ENCODE measurements around the gene GPR17. TPM values are rescaled to one million over a fixed set of nuclear protein-coding genes. Genes with fewer than 3 reads are reported as not detected.

GPR17 gene
- total and polyA plus RNA-seq, 4 donors: 0.03 to 0.14 (median 0.07) TPM; not detected in 1

DNA sequence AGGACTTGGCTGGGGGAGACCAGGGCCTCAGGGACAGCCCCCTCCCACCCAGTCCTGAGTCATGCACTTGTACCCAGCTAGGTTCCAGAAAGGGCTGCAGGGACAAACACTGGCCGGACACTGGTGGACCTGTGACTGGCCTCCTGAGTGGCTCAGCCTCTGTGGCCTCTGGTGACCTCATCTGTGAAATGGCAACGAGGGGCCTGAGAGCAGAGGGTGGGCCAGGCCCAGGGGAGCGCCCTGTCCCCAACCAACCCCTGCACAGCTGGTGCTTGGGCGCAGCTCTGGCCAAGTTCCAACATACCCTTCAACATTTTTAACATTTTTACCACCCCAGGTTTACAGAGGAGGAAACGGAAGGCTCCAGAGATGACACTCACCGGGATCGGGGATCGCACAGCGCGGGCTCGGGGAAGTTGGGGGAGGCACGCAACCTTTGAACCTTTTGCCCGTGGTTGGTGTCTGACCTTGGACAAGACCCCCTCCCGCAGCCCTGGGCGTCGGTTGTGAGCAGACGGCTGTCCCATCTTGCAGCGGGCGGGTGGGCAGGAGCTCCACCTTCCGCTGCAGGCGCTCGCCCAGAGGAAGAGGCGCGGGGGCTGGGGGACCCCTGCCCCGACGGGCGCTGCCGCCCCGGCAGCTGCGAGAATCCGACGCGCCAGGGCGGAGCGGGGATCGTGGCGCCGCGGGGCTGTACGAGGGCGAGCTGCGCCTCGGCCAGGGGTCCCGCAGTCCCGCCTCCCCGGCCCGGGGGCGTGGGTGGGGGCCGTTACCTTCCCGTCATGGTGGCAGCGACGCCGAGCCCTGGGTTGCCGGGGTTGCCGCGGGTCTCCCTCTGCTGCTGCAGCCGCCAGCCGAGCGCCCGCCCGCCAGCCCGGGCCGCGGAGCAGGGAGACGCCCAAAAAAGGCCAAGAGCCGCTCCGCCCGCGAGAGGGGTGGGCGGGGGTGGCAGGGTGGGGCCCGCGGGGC lies 28.6 kb downstream of the GPR17 start:
- WGBS: 3% methylated on average over 72 of the region's 72 CpGs
- peak overlapping the region in 1 of 2 donors; percentile 28 for H3K9ac ChIP-seq (ENCODE audit: low read depth in 1 of 2, low read length in 2 of 2)
- no peaks in the 10 kb centered on the region for H3K27me3 ChIP-seq (ENCODE audit: control insufficient read depth in 4 of 4, insufficient read depth in 4 of 4, low read length in 3 of 4)
- peak in 1 of 2 donors; percentile 10 for TF ChIP-seq RAD21 (IDR thresholded peaks at IDR 0.05)
- TF ChIP-seq, protein P1, sequence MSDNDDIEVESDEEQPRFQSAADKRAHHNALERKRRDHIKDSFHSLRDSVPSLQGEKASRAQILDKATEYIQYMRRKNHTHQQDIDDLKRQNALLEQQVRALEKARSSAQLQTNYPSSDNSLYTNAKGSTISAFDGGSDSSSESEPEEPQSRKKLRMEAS (IDR thresholded peaks at IDR 0.05): no peak
- no peak for TF ChIP-seq GABPA (IDR thresholded peaks at IDR 0.05 in 1 of 2, conservative IDR thresholded peaks at IDR 0.05 in 1 of 2)
- TF ChIP-seq, protein P2, sequence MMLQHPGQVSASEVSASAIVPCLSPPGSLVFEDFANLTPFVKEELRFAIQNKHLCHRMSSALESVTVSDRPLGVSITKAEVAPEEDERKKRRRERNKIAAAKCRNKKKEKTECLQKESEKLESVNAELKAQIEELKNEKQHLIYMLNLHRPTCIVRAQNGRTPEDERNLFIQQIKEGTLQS (IDR thresholded peaks at IDR 0.05): no peak
- TF ChIP-seq HNF4A (conservative IDR thresholded peaks at IDR 0.05): no peak
- TF ChIP-seq RXRA (IDR thresholded peaks at IDR 0.05): peak in 1 of 2 donors; percentile 48
- TF ChIP-seq, protein P3, sequence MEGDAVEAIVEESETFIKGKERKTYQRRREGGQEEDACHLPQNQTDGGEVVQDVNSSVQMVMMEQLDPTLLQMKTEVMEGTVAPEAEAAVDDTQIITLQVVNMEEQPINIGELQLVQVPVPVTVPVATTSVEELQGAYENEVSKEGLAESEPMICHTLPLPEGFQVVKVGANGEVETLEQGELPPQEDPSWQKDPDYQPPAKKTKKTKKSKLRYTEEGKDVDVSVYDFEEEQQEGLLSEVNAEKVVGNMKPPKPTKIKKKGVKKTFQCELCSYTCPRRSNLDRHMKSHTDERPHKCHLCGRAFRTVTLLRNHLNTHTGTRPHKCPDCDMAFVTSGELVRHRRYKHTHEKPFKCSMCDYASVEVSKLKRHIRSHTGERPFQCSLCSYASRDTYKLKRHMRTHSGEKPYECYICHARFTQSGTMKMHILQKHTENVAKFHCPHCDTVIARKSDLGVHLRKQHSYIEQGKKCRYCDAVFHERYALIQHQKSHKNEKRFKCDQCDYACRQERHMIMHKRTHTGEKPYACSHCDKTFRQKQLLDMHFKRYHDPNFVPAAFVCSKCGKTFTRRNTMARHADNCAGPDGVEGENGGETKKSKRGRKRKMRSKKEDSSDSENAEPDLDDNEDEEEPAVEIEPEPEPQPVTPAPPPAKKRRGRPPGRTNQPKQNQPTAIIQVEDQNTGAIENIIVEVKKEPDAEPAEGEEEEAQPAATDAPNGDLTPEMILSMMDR (IDR thresholded peaks at IDR 0.05; ENCODE audit: low read depth, low read length, missing input control): no peak
- no peak for TF ChIP-seq FOXA1 (IDR thresholded peaks at IDR 0.05)
- TF ChIP-seq HNF4G (IDR thresholded peaks at IDR 0.05): no peak
- TF ChIP-seq, protein P4, sequence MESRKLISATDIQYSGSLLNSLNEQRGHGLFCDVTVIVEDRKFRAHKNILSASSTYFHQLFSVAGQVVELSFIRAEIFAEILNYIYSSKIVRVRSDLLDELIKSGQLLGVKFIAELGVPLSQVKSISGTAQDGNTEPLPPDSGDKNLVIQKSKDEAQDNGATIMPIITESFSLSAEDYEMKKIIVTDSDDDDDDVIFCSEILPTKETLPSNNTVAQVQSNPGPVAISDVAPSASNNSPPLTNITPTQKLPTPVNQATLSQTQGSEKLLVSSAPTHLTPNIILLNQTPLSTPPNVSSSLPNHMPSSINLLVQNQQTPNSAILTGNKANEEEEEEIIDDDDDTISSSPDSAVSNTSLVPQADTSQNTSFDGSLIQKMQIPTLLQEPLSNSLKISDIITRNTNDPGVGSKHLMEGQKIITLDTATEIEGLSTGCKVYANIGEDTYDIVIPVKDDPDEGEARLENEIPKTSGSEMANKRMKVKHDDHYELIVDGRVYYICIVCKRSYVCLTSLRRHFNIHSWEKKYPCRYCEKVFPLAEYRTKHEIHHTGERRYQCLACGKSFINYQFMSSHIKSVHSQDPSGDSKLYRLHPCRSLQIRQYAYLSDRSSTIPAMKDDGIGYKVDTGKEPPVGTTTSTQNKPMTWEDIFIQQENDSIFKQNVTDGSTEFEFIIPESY (IDR thresholded peaks at IDR 0.05): no peak
- peak; percentile 56 for TF ChIP-seq NR2F2 (IDR thresholded peaks at IDR 0.05)
- no peak for TF ChIP-seq JUND (IDR thresholded peaks at IDR 0.05)
- no peak for TF ChIP-seq TAF1 (conservative IDR thresholded peaks at IDR 0.05)
- DNase-seq (ENCODE audit: low spot score): peak; percentile 35
- no peaks in the 10 kb centered on the region for H3K36me3 ChIP-seq (ENCODE audit: control insufficient read depth in 4 of 4, insufficient read depth in 3 of 4, low read depth in 1 of 4, low read length in 3 of 4)
- H3K4me1 ChIP-seq (ENCODE audit: control insufficient read depth in 4 of 4, insufficient read depth in 4 of 4, low read length in 3 of 4): peaks cover 2 to 25% (median 16%) of the 10 kb centered on the region in 4 donors
- peak overlapping the region; percentile 31 to 73 for H3K27ac ChIP-seq (ENCODE audit: low read depth in 1 of 2, low read length in 2 of 2)
- no peaks in the 10 kb centered on the region for H3K9me3 ChIP-seq (ENCODE audit: control insufficient read depth in 4 of 4, low read length in 3 of 4)
- peak overlapping the region; percentile 47 to 85 (median 68) for H3K4me3 ChIP-seq (ENCODE audit: low read depth in 1 of 3, low read length in 3 of 3)

DNA sequence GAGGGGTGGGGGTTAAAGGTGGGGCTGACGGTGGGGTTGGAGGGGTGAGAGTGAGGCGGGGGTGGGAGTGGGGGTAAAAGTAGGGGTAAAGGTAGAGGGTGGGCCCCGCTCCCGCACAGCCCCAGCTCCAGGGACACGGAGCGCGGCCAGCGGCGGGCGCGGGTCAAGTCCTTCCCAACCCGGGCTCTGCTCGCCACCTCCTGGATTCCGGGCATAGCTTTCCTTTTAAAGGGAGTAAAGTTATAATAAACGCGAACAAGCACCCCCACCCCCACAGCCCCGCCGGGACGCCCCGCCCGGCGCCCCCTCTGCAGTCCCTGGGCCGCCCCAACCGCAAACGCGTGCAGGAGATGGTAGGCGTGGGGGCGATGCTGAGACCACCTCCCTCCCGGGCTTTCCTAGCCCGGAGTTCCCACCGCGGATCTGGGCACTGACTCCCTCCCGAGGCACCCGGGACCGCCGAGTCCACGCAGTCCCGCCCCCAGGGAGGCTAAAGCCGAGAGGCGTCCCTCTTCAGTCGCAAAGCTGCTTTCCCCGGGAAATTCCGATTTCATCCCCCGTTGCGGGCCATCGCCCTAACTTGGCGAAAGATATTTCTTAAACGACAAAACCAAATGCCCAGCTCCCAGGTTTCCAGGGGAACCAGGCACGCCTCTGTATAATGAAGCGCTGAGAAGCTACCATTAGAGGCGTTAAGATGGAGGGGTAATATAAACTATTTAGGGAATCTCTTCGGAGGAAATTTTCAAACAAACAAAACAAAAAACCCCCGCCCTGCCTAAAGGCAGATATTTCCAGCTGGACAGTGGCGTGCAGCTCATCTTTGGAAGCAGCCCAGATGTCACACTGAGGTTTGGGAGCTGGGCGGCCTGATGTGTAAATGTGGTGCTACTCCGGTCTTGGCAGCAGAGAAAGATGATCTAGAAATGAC lies 29.6 kb downstream of the GPR17 start, which contains the start of gene LIMS2:
Gene LIMS2 (minus strand): TSS at position 200 of the 931 bp plus-strand sequence. CDS start 506 bp downstream, outside the sequence.
- H3K27ac ChIP-seq (ENCODE audit: low read depth in 1 of 2, low read length in 2 of 2): peak within 1 kb of the TSS; percentile 31 to 73
- H3K4me1 ChIP-seq (ENCODE audit: control insufficient read depth in 4 of 4, insufficient read depth in 4 of 4, low read length in 3 of 4): peaks cover 2 to 25% (median 16%) of the 10 kb centered on the region in 4 donors
- H3K36me3 ChIP-seq (ENCODE audit: control insufficient read depth in 4 of 4, insufficient read depth in 3 of 4, low read depth in 1 of 4, low read length in 3 of 4): no peaks in the 10 kb centered on the region
- TF ChIP-seq SP1 (IDR thresholded peaks at IDR 0.05) (no peak), RAD21 (IDR thresholded peaks at IDR 0.05) (peak; percentile 62 to 72)
- TF ChIP-seq, protein P3 (IDR thresholded peaks at IDR 0.05; ENCODE audit: low read depth, low read length, missing input control): peak; percentile 34
- DNase-seq (ENCODE audit: low spot score): peak; percentile 39
- WGBS: 2% methylated on average over 56 of the region's 56 CpGs
- no peaks in the 10 kb centered on the region for H3K27me3 ChIP-seq (ENCODE audit: control insufficient read depth in 4 of 4, insufficient read depth in 4 of 4, low read length in 3 of 4)
- peak within 1 kb of the TSS in 1 of 2 donors; percentile 28 for H3K9ac ChIP-seq (ENCODE audit: low read depth in 1 of 2, low read length in 2 of 2)
- H3K4me3 ChIP-seq (ENCODE audit: low read depth in 1 of 3, low read length in 3 of 3): peak within 1 kb of the TSS; percentile 65 to 85 (median 68)
- no peaks in the 10 kb centered on the region for H3K9me3 ChIP-seq (ENCODE audit: control insufficient read depth in 4 of 4, low read length in 3 of 4)

All from liver (tissue), 9 donors.